ENCODE results near the gene PRSS1.

- TF ChIP-seq POLR2A (IDR thresholded peaks at IDR 0.05; ENCODE audit: low read depth, low read length) (no peak), POLR2AphosphoS5 (IDR thresholded peaks at IDR 0.05; ENCODE audit: low read depth, low read length) (no peak), TAF1 (IDR thresholded peaks at IDR 0.05; ENCODE audit: borderline replicate concordance, low read depth, low read length) (no peak)
Measured at GRCh38 chr7:142776206-142776844, 27.1 kb downstream of the PRSS1 start.
